ENCODE data around the gene MAP3K9.

DNA sequence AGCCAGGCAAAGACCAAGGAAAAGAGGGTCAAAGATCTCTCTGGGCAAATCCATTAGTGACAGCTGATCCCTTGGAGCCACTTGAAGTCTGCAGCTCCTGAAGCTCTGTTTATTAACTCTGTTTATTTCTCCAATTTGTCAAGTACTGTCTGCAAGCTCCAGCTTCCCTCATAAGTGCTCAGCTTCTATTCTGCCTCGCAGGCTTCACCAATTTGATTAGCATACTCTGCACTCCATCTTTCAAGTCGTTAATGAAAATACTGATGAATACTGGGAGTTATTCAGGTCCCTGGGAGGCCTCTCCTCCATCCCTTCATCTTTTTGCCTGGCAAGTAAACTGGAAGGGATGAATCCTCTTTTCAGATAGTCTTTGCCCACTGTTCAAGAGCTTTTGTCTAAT is 113.3 kb downstream of the MAP3K9 start:
- TF ChIP-seq CTCF (IDR thresholded peaks at IDR 0.05), result no peak
- TF ChIP-seq POLR2AphosphoS5 (IDR thresholded peaks at IDR 0.05), result no peak

Data from sigmoid colon (tissue), 4 donors.